ENCODE measurements around the gene TMEM126B. TPM values are rescaled to one million over a fixed set of nuclear protein-coding genes. Genes with fewer than 3 reads are reported as not detected.

The TMEM126B gene
- total RNA-seq, 1 experiment from 2014 or later, result 65.8 TPM

GRCh38 chr11:85590848-85591483 lies 37.4 kb upstream of the TMEM126B start (continued):
- TF ChIP-seq USF1 (CRISPR knock-in tag; IDR thresholded peaks at IDR 0.05) (no peak), FOXJ3 (CRISPR knock-in tag; IDR thresholded peaks at IDR 0.05; ENCODE audit: borderline replicate concordance) (no peak), STAT6 (CRISPR knock-in tag; conservative IDR thresholded peaks at IDR 0.05; ENCODE audit: low read depth) (no peak)

- POLR2A ChIA-PET, result no interaction called here
- ATAC-seq, result peak; percentile 43; the same call in 1 of the 2 replicates
- no peak for DNase-seq (ENCODE audit: low spot score)
- H3K4me1 Mint-ChIP-seq, result peaks cover 22% of the 10 kb centered on the region
- no peaks in the 10 kb centered on the region for H3K27me3 Mint-ChIP-seq (ENCODE audit: low read depth)
- H3K36me3 Mint-ChIP-seq, result no peaks in the 10 kb centered on the region
- TF ChIP-seq JAZF1 (CRISPR knock-in tag; IDR thresholded peaks at IDR 0.05), result no peak
- TF ChIP-seq FOXP4 (CRISPR knock-in tag; IDR thresholded peaks at IDR 0.05), result no peak
- no peak for TF ChIP-seq HMGXB4 (CRISPR knock-in tag; IDR thresholded peaks at IDR 0.05)
- TF ChIP-seq JUN (CRISPR knock-in tag; IDR thresholded peaks at IDR 0.05), result no peak
- TF ChIP-seq STAT6 (CRISPR knock-in tag; conservative IDR thresholded peaks at IDR 0.05; ENCODE audit: low read depth), result no peak
- no peak for TF ChIP-seq HMGA2 (CRISPR knock-in tag; IDR thresholded peaks at IDR 0.05)
- no peak overlapping the region for H3K4me3 Mint-ChIP-seq
- CTCF ChIA-PET, result interaction anchor here (0.7 kb wide), 1 partner anchor 260 kb away, joined by 3 read pairs; the partner anchor contains the start of gene CCDC83
- H3K9me3 Mint-ChIP-seq, result no peaks in the 10 kb centered on the region
- no peak overlapping the region for H3K27ac Mint-ChIP-seq
Measured at GRCh38 chr11:85595285-85595884, 33.0 kb upstream of the TMEM126B start.

- Mint-ChIP-seq H3K36me3 (no peaks in the 10 kb centered on the region), H3K27ac (no peak overlapping the region), H3K4me3 (no peak overlapping the region), H3K4me1 (peaks cover 25% of the 10 kb centered on the region), H3K27me3 (ENCODE audit: low read depth) (no peaks in the 10 kb centered on the region), H3K9me3 (no peaks in the 10 kb centered on the region)
- ChIA-PET CTCF (no interaction called here), POLR2A (no interaction called here)
- ATAC-seq (no peak), DNase-seq (ENCODE audit: low spot score) (no peak)
- TF ChIP-seq ZNF317 (CRISPR knock-in tag; IDR thresholded peaks at IDR 0.05; ENCODE audit: borderline replicate concordance, low read depth) (no peak), STAT6 (CRISPR knock-in tag; conservative IDR thresholded peaks at IDR 0.05; ENCODE audit: low read depth) (no peak), NR2C2 (CRISPR knock-in tag; IDR thresholded peaks at IDR 0.05) (no peak), GRHL2 (CRISPR knock-in tag; IDR thresholded peaks at IDR 0.05; ENCODE audit: insufficient replicate concordance, severe bottlenecking) (no peak), USF2 (CRISPR knock-in tag; IDR thresholded peaks at IDR 0.05) (no peak), MYBL2 (CRISPR knock-in tag; IDR thresholded peaks at IDR 0.05) (no peak), ATF2 (CRISPR knock-in tag; IDR thresholded peaks at IDR 0.05; ENCODE audit: borderline replicate concordance, low read depth) (no peak), MXD4 (CRISPR knock-in tag; IDR thresholded peaks at IDR 0.05; ENCODE audit: borderline replicate concordance) (no peak)
Measured at GRCh38 chr11:85596886-85597285, 31.5 kb upstream of the TMEM126B start.
